Mesendoderm (in vitro differentiated cells): ENCODE measurements around the gene POLR2J2.
"Not testable (repeated sequence)": the region's sequence is repeated elsewhere in the genome, so short reads cannot be mapped to it uniquely, and the experiment has no call there.

Experiments
- DNase-seq: peaks from one replicate; pipeline ENCODE4 v3.0.0; 2013
- H2AK5ac ChIP-seq: 2 replicates; pipeline ENCODE4 v1.6.1; 2013; ENCODE audit warnings: low read length, inconsistent platforms
- H2BK120ac ChIP-seq: 2 replicates; pipeline ENCODE4 v1.6.1; 2013; ENCODE audit warnings: low read depth, mild to moderate bottlenecking, low read length, moderate library complexity, mixed read lengths
- H2BK15ac ChIP-seq: replicated peaks from 2 replicates; pipeline ENCODE4 v1.6.1; 2013; ENCODE audit warnings: low read depth, mild to moderate bottlenecking, moderate library complexity
- H2BK5ac ChIP-seq: 2 replicates; pipeline ENCODE4 v1.6.1; 2013; ENCODE audit warnings: low read length, inconsistent platforms
- H3K18ac ChIP-seq: 2 replicates; pipeline ENCODE4 v1.6.1; 2013; ENCODE audit warnings: mild to moderate bottlenecking, low read length, mixed read lengths
- H3K23ac ChIP-seq: one replicate; pipeline ENCODE4 v1.6.1; 2013; ENCODE audit warnings: low read length
- H3K27ac ChIP-seq: 2 replicates; pipeline ENCODE4 v1.5.1; 2013; ENCODE audit warnings: low read depth, mild to moderate bottlenecking, inconsistent platforms, low read length, moderate library complexity
- H3K27me3 ChIP-seq: 2 replicates; pipeline ENCODE4 v1.6.1; 2013; ENCODE audit warnings: low read length, control low read depth, mild to moderate bottlenecking, inconsistent platforms; ENCODE audit not compliant: insufficient read depth, poor library complexity
- H3K36me3 ChIP-seq: 2 replicates; pipeline ENCODE4 v1.6.1; 2013; ENCODE audit warnings: low read length, inconsistent platforms; ENCODE audit not compliant: control insufficient read depth, insufficient read depth
- H3K4ac ChIP-seq: one replicate; pipeline ENCODE4 v1.6.1; 2013; ENCODE audit warnings: low read depth, mild to moderate bottlenecking, low read length, moderate library complexity
- H3K4me1 ChIP-seq: 2 replicates; pipeline ENCODE4 v1.6.1; 2013; ENCODE audit warnings: low read depth, low read length, inconsistent platforms; ENCODE audit not compliant: control insufficient read depth
- H3K4me2 ChIP-seq: 2 replicates; pipeline ENCODE4 v1.6.1; 2013; ENCODE audit warnings: low read length
- H3K4me3 ChIP-seq: 2 replicates; pipeline ENCODE4 v1.5.1; 2013; ENCODE audit warnings: mild to moderate bottlenecking, low read length
- H3K56ac ChIP-seq: one replicate; pipeline ENCODE4 v1.6.1; 2013; ENCODE audit warnings: low read length
- H3K79me1 ChIP-seq: 2 replicates; pipeline ENCODE4 v1.6.1; 2013; ENCODE audit warnings: low read length, inconsistent platforms
- H3K79me2 ChIP-seq: 2 replicates; pipeline ENCODE4 v1.6.1; 2013; ENCODE audit warnings: mild to moderate bottlenecking, low read length; ENCODE audit not compliant: control insufficient read depth, insufficient read depth
- H3K9ac ChIP-seq: 2 replicates; pipeline ENCODE4 v1.6.1; 2013; ENCODE audit warnings: low read length, inconsistent platforms
- H4K5ac ChIP-seq: one replicate; pipeline ENCODE4 v1.6.1; 2013; ENCODE audit warnings: low read length
- H4K8ac ChIP-seq: one replicate; pipeline ENCODE4 v1.6.1; 2013; ENCODE audit warnings: low read depth, mild to moderate bottlenecking, control low read depth, low read length, moderate library complexity
- WGBS: extraction: QIAGEN DNeasy Blood & Tissue Kit; methylation state at CpG from one replicate; pipeline ENCODE4 v1.1.7; 2013; ENCODE audit warnings: low lambda C conversion rate, missing lambda C conversion rate; ENCODE audit not compliant: insufficient coverage; ENCODE audit errors: extremely low coverage; 5-methylcytosine and 5-hydroxymethylcytosine counted together

Gene POLR2J2

GRCh38 chr7:102664765-102665164, 6.7 kb downstream of the POLR2J2 start:
- not testable (repeated sequence) for H3K36me3 ChIP-seq, H3K23ac ChIP-seq, H3K79me2 ChIP-seq, H2BK15ac ChIP-seq, H3K4me1 ChIP-seq, DNase-seq, H3K4me2 ChIP-seq, H3K27ac ChIP-seq, H3K56ac ChIP-seq, H3K18ac ChIP-seq, H4K8ac ChIP-seq, H3K4ac ChIP-seq, H2BK5ac ChIP-seq, H3K27me3 ChIP-seq, H2BK120ac ChIP-seq, H3K9ac ChIP-seq, H3K4me3 ChIP-seq, H2AK5ac ChIP-seq, H4K5ac ChIP-seq, H3K79me1 ChIP-seq
- WGBS: no CpG with 5 or more reads among the region's 11 CpGs

- H2BK15ac ChIP-seq, H3K27ac ChIP-seq, H3K79me1 ChIP-seq, H3K4me2 ChIP-seq, H3K18ac ChIP-seq, DNase-seq, H2AK5ac ChIP-seq, H3K4ac ChIP-seq, H3K79me2 ChIP-seq, H4K5ac ChIP-seq, H3K4me3 ChIP-seq, H2BK5ac ChIP-seq, H3K4me1 ChIP-seq, H3K56ac ChIP-seq, H3K9ac ChIP-seq, H2BK120ac ChIP-seq, H4K8ac ChIP-seq, H3K23ac ChIP-seq, H3K27me3 ChIP-seq, H3K36me3 ChIP-seq: not testable (repeated sequence)
- WGBS: no CpG with 5 or more reads among the region's 4 CpGs
Observed at GRCh38 chr7:102649924-102650323, 21.5 kb downstream of the POLR2J2 start, which contains the start of gene SPDYE2B. Gene SPDYE2B (plus strand): TSS chr7:102650319. CDS start chr7:102652349, 2,030 bp downstream.

GRCh38 chr7:102647813-102648212, 23.6 kb downstream of the POLR2J2 start:
- not testable (repeated sequence) for H3K4ac ChIP-seq, H3K18ac ChIP-seq, H3K36me3 ChIP-seq, H3K79me2 ChIP-seq, H2BK15ac ChIP-seq, H3K4me2 ChIP-seq, H3K23ac ChIP-seq, H3K56ac ChIP-seq, H3K27ac ChIP-seq, DNase-seq, H2AK5ac ChIP-seq, H4K5ac ChIP-seq, H3K4me1 ChIP-seq, H3K79me1 ChIP-seq, H2BK5ac ChIP-seq, H3K4me3 ChIP-seq, H3K9ac ChIP-seq, H4K8ac ChIP-seq, H3K27me3 ChIP-seq, H2BK120ac ChIP-seq
- no CpG with 5 or more reads among the region's 7 CpGs for WGBS

- not testable (repeated sequence) for H2AK5ac ChIP-seq, H2BK15ac ChIP-seq, H3K18ac ChIP-seq, DNase-seq, H2BK5ac ChIP-seq, H3K4me2 ChIP-seq, H3K4me3 ChIP-seq, H3K9ac ChIP-seq, H4K8ac ChIP-seq, H3K4ac ChIP-seq, H3K27me3 ChIP-seq, H3K23ac ChIP-seq, H3K56ac ChIP-seq, H3K4me1 ChIP-seq, H3K27ac ChIP-seq, H3K36me3 ChIP-seq, H3K79me2 ChIP-seq, H4K5ac ChIP-seq, H2BK120ac ChIP-seq, H3K79me1 ChIP-seq
- no CpG with 5 or more reads among the region's 1 CpG for WGBS
Observed at GRCh38 chr7:102643404-102643803, 28.1 kb downstream of the POLR2J2 start.

- H3K56ac ChIP-seq, H3K79me2 ChIP-seq, H3K9ac ChIP-seq, H4K8ac ChIP-seq, H2BK120ac ChIP-seq, H3K4me1 ChIP-seq, H2AK5ac ChIP-seq, H3K27me3 ChIP-seq, H3K4me2 ChIP-seq, H4K5ac ChIP-seq, H2BK5ac ChIP-seq, H3K79me1 ChIP-seq, H3K4ac ChIP-seq, H3K36me3 ChIP-seq, H3K23ac ChIP-seq, H3K27ac ChIP-seq, H3K4me3 ChIP-seq, DNase-seq, H2BK15ac ChIP-seq, H3K18ac ChIP-seq: not testable (repeated sequence)
- no CpG with 5 or more reads among the region's 9 CpGs for WGBS
Observed at GRCh38 chr7:102642691-102643090, 28.8 kb downstream of the POLR2J2 start, which contains the start of gene UPK3BL1. Gene UPK3BL1 (minus strand): TSS chr7:102642791. CDS start chr7:102642741, 50 bp downstream.

- H2AK5ac ChIP-seq, H3K18ac ChIP-seq, H4K5ac ChIP-seq, H3K9ac ChIP-seq, H3K23ac ChIP-seq, H3K79me2 ChIP-seq, H3K27ac ChIP-seq, H4K8ac ChIP-seq, H3K36me3 ChIP-seq, H3K4me2 ChIP-seq, H3K4ac ChIP-seq, H3K27me3 ChIP-seq, H3K56ac ChIP-seq, H2BK15ac ChIP-seq, H3K4me1 ChIP-seq, H3K79me1 ChIP-seq, H2BK5ac ChIP-seq, H3K4me3 ChIP-seq: not testable (repeated sequence)
- DNase-seq: peak; percentile 12
- no CpG with 5 or more reads among the region's 11 CpGs for WGBS
- peak overlapping the region; percentile 61 for H2BK120ac ChIP-seq
Observed at GRCh38 chr7:102638848-102639247, 32.6 kb downstream of the POLR2J2 start.
